H54 (cell line): ENCODE measurements around the gene FMNL2.
A peak's percentile ranks its signal among the peaks of the same experiment; 100 is the strongest.

ENCODE experiments used
- DNase-seq: peaks from one replicate; pipeline ENCODE4 v3.0.0; 2011; ENCODE audit warnings: low spot score, mixed read lengths; ENCODE audit not compliant: insufficient read length
- FAIRE-seq: peaks from 3 replicates; lab custom pipeline; 2011; peaks lifted over from hg19 to GRCh38; lab: Jason Lieb, UNC
- POLR2A ChIP-seq: IDR thresholded peaks from 2 replicates; pipeline ENCODE4 v1.6.1; 2011; ENCODE audit warnings: low read depth, mild to moderate bottlenecking, low read length

FMNL2 gene

GRCh38 chr2:152440049-152440448, 105.1 kb downstream of the FMNL2 start:
- FAIRE-seq (no peak), DNase-seq (no peak)
- no peak for TF ChIP-seq POLR2A

- FAIRE-seq, result no peak
- no peak for TF ChIP-seq POLR2A
- DNase-seq, result no peak
Measured at GRCh38 chr2:152440460-152440859, 105.5 kb downstream of the FMNL2 start.

- TF ChIP-seq POLR2A, result no peak
- DNase-seq (no peak), FAIRE-seq (no peak)
Measured at GRCh38 chr2:152441961-152442360, 107.0 kb downstream of the FMNL2 start.

- no peak for FAIRE-seq
- DNase-seq, result no peak
- no peak for TF ChIP-seq POLR2A
Measured at GRCh38 chr2:152443771-152444170, 108.8 kb downstream of the FMNL2 start.

- no peak for TF ChIP-seq POLR2A
Measured at GRCh38 chr2:152444448-152444847, 109.5 kb downstream of the FMNL2 start.

GRCh38 chr2:152445375-152445774, 110.4 kb downstream of the FMNL2 start:
- no peak for DNase-seq
- FAIRE-seq, result no peak
- TF ChIP-seq POLR2A, result no peak

More at GRCh38 chr2:152444448-152444847, 109.5 kb downstream of the FMNL2 start:
- FAIRE-seq, result no peak
- DNase-seq, result no peak

- no peak for TF ChIP-seq POLR2A
- peak; percentile 89 for FAIRE-seq
- DNase-seq, result peak; percentile 19
Measured at GRCh38 chr2:152445791-152446201, 110.8 kb downstream of the FMNL2 start.

GRCh38 chr2:152446213-152446612, 111.2 kb downstream of the FMNL2 start:
- FAIRE-seq, result no peak
- no peak for TF ChIP-seq POLR2A

GRCh38 chr2:152447897-152448296, 112.9 kb downstream of the FMNL2 start:
- FAIRE-seq, result no peak
- TF ChIP-seq POLR2A, result no peak
- DNase-seq, result no peak

More at GRCh38 chr2:152446213-152446612, 111.2 kb downstream of the FMNL2 start:
- DNase-seq, result no peak

GRCh38 chr2:152448606-152449005, 113.6 kb downstream of the FMNL2 start:
- DNase-seq, result no peak
- no peak for TF ChIP-seq POLR2A
- FAIRE-seq, result no peak

GRCh38 chr2:152449578-152449977, 114.6 kb downstream of the FMNL2 start:
- no peak for DNase-seq
- TF ChIP-seq POLR2A, result no peak
- FAIRE-seq, result no peak

GRCh38 chr2:152450176-152450575, 115.2 kb downstream of the FMNL2 start:
- DNase-seq, result no peak
- FAIRE-seq, result no peak
- TF ChIP-seq POLR2A, result no peak

- DNase-seq (no peak), FAIRE-seq (no peak)
- TF ChIP-seq POLR2A, result no peak
Measured at GRCh38 chr2:152452256-152452973, 117.4 kb downstream of the FMNL2 start.

GRCh38 chr2:152453129-152453911, 118.3 kb downstream of the FMNL2 start:
- DNase-seq (no peak), FAIRE-seq (no peak)
- TF ChIP-seq POLR2A, result no peak

GRCh38 chr2:152454371-152454770, 119.4 kb downstream of the FMNL2 start:
- FAIRE-seq (no peak), DNase-seq (no peak)
- TF ChIP-seq POLR2A, result no peak
